ENCODE data around the gene NGFR. TPM values are rescaled to one million over a fixed set of nuclear protein-coding genes. Genes with fewer than 3 reads are reported as not detected.
"Not testable (repeated sequence)": the region's sequence is repeated elsewhere in the genome, so short reads cannot be mapped to it uniquely, and the experiment has no call there.

Gene NGFR
- total and polyA plus RNA-seq, 9 donors, result 0.35 to 13.2 (median 3.4) TPM

- H3K4me1 ChIP-seq (ENCODE audit: insufficient read depth), result peaks cover 20% of the 10 kb centered on the region
- H3K27me3 ChIP-seq, result peaks cover 10% of the 10 kb centered on the region
- no peak overlapping the region for H3K27ac ChIP-seq
- no peaks in the 10 kb centered on the region for H3K9me3 ChIP-seq
- peak overlapping the region; percentile 35 for H3K4me3 ChIP-seq
- no peaks in the 10 kb centered on the region for H3K36me3 ChIP-seq
- no peak for TF ChIP-seq POLR2A (IDR thresholded peaks at IDR 0.05)
- TF ChIP-seq, protein P1, sequence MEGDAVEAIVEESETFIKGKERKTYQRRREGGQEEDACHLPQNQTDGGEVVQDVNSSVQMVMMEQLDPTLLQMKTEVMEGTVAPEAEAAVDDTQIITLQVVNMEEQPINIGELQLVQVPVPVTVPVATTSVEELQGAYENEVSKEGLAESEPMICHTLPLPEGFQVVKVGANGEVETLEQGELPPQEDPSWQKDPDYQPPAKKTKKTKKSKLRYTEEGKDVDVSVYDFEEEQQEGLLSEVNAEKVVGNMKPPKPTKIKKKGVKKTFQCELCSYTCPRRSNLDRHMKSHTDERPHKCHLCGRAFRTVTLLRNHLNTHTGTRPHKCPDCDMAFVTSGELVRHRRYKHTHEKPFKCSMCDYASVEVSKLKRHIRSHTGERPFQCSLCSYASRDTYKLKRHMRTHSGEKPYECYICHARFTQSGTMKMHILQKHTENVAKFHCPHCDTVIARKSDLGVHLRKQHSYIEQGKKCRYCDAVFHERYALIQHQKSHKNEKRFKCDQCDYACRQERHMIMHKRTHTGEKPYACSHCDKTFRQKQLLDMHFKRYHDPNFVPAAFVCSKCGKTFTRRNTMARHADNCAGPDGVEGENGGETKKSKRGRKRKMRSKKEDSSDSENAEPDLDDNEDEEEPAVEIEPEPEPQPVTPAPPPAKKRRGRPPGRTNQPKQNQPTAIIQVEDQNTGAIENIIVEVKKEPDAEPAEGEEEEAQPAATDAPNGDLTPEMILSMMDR (IDR thresholded peaks at IDR 0.05), result no peak
- TF ChIP-seq EP300 (IDR thresholded peaks at IDR 0.05), result no peak
- peak in 1 of 5 donors; percentile 50 for DNase-seq
- intact Hi-C loops (cut with DNase I), result loop anchor here in 3 of 4 donors (2.0 to 10.0 kb wide), 3 partner anchors 57 to 93 kb away; no protein-coding TSS in a partner anchor
- 1 to 3% (median 2%) methylated on average over 33 to 75 of the region's 75 CpGs for WGBS, 3 donors
Observed at GRCh38 chr17:49497148-49498028, 2.3 kb downstream of the NGFR start.

DNA sequence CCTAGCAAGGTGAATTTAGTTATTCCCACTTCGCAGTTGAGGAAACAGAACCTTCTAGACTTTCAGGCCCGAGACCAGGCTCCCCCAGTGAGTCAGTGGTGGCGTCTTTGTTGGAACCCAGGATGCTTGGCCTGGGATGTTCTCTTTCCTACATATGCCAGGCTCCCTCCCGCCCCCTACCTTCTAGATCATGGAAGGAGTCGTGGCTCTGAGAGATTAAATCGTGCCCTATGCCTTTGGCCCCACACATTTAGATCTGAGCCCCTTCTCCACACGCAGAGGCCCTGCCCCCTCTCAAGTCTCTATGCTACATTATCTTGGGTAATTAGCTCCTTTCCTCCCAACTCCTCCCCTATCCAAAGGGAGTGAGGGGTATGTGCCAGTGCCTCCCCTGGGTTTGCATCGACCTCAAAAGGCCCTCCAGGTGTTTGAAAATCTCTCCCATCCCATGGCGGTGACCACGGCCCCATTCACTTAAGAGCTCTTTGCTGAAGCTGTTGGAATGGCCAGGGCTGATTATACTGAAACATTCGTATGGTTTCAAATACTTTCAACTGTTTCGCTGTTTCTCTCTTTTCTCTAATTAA is 3.0 kb downstream of the NGFR start:
- no peak for DNase-seq
- peaks cover 10% of the 10 kb centered on the region for H3K27me3 ChIP-seq
- peaks cover 20% of the 10 kb centered on the region for H3K4me1 ChIP-seq (ENCODE audit: insufficient read depth)
- no peak overlapping the region for H3K4me3 ChIP-seq
- WGBS, 3 donors, result 45 to 56% (median 56%) methylated on average over 12 of the region's 12 CpGs
- intact Hi-C loops (cut with DNase I), result loop anchor here in 2 of 4 donors (5.0 to 10.0 kb wide), 2 partner anchors 59 to 93 kb away; no protein-coding TSS in a partner anchor
- H3K9me3 ChIP-seq, result no peaks in the 10 kb centered on the region
- H3K27ac ChIP-seq, result no peak overlapping the region
- TF ChIP-seq POLR2A (IDR thresholded peaks at IDR 0.05), result no peak
- TF ChIP-seq EP300 (IDR thresholded peaks at IDR 0.05), result no peak
- TF ChIP-seq, protein P1 (IDR thresholded peaks at IDR 0.05), result no peak
- no peaks in the 10 kb centered on the region for H3K36me3 ChIP-seq

- TF ChIP-seq EP300 (IDR thresholded peaks at IDR 0.05) (no peak), POLR2A (IDR thresholded peaks at IDR 0.05) (no peak)
- TF ChIP-seq, protein P1 (IDR thresholded peaks at IDR 0.05), result no peak
- intact Hi-C loops (cut with DNase I), result no loop called here
- H3K4me1 ChIP-seq (ENCODE audit: insufficient read depth), result peaks cover 14% of the 10 kb centered on the region
Observed at GRCh38 chr17:49501496-49501895, 6.4 kb downstream of the NGFR start.

GRCh38 chr17:49502254-49502653 is 7.2 kb downstream of the NGFR start:
- Histone ChIP-seq H3K4me3 (no peak overlapping the region), H3K4me1 (ENCODE audit: insufficient read depth) (peaks cover 7% of the 10 kb centered on the region), H3K27me3 (peaks cover 10% of the 10 kb centered on the region), H3K9me3 (no peaks in the 10 kb centered on the region), H3K36me3 (no peaks in the 10 kb centered on the region), H3K27ac (no peak overlapping the region)
- intact Hi-C loops (cut with DNase I), result no loop called here
- TF ChIP-seq POLR2A (IDR thresholded peaks at IDR 0.05), result no peak
- no peak for TF ChIP-seq EP300 (IDR thresholded peaks at IDR 0.05)
- TF ChIP-seq, protein P1 (IDR thresholded peaks at IDR 0.05), result no peak
- WGBS, 3 donors, result 52 to 61% (median 56%) methylated on average over 4 of the region's 4 CpGs
- no peak for DNase-seq

More at GRCh38 chr17:49501496-49501895, 6.4 kb downstream of the NGFR start:
- Histone ChIP-seq H3K4me3 (no peak overlapping the region), H3K36me3 (no peaks in the 10 kb centered on the region), H3K9me3 (no peaks in the 10 kb centered on the region), H3K27me3 (peaks cover 10% of the 10 kb centered on the region), H3K27ac (no peak overlapping the region)
- WGBS, 3 donors, result 76 to 80% (median 78%) methylated on average over 3 of the region's 3 CpGs
- no peak for DNase-seq

DNA sequence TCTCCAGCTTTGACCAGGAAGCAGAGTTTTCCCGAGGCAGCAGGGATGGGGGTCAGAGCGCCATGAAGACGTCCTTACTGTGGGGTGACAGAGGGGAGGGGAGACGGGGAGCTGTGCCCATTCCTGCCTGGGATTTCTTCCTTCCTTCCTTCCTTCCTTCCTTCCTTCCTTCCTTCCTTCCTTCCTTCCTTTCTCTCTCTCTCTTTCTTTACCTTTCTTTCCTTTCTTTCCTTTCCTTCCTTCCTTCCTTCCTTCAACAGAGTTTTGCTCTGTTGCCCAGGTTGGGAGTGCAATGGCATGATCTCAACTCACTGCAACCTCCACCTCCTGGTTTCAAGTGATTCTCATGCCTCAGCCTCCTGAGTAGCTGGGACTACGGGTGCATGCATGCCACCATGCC is 7.6 kb downstream of the NGFR start:
- H3K36me3 ChIP-seq; DNase-seq; H3K9me3 ChIP-seq; intact Hi-C loops (cut with DNase I); H3K4me1 ChIP-seq (ENCODE audit: insufficient read depth); H3K4me3 ChIP-seq; H3K27ac ChIP-seq: not testable (repeated sequence)
- peaks cover 10% of the 10 kb centered on the region for H3K27me3 ChIP-seq
- WGBS, 3 donors, result 57 to 70% (median 63%) methylated on average over 5 of the region's 5 CpGs

All from ovary (tissue), 9 donors.